Measurements from ENCODE around the gene RPTOR.

RPTOR gene

GRCh38 chr17:80936723-80937122 lies 392.1 kb downstream of the RPTOR start:
- TF ChIP-seq CTCF (IDR thresholded peaks at IDR 0.05; ENCODE audit: borderline replicate concordance, control extremely low read depth, extremely low read depth, insufficient read depth, missing control alignments), result no peak
- DNase-seq (ENCODE audit: low spot score), result no peak
- in situ Hi-C loops (cut with MboI; ENCODE audit: low sequenced_read_pairs, unreplicated experiment), result no loop called here

- DNase-seq (ENCODE audit: low spot score), result no peak
- in situ Hi-C loops (cut with MboI; ENCODE audit: low sequenced_read_pairs, unreplicated experiment), result no loop called here
- TF ChIP-seq CTCF (IDR thresholded peaks at IDR 0.05; ENCODE audit: borderline replicate concordance, control extremely low read depth, extremely low read depth, insufficient read depth, missing control alignments), result no peak
Observed at GRCh38 chr17:80937462-80938381, 393.1 kb downstream of the RPTOR start.

- in situ Hi-C loops (cut with MboI; ENCODE audit: low sequenced_read_pairs, unreplicated experiment), result no loop called here
- DNase-seq (ENCODE audit: low spot score), result no peak
- TF ChIP-seq CTCF (IDR thresholded peaks at IDR 0.05; ENCODE audit: borderline replicate concordance, control extremely low read depth, extremely low read depth, insufficient read depth, missing control alignments), result no peak
Observed at GRCh38 chr17:80938556-80938955, 393.9 kb downstream of the RPTOR start.

GRCh38 chr17:80939151-80940145 lies 394.8 kb downstream of the RPTOR start:
- no peak for TF ChIP-seq CTCF (IDR thresholded peaks at IDR 0.05; ENCODE audit: borderline replicate concordance, control extremely low read depth, extremely low read depth, insufficient read depth, missing control alignments)
- DNase-seq (ENCODE audit: low spot score), result no peak
- in situ Hi-C loops (cut with MboI; ENCODE audit: low sequenced_read_pairs, unreplicated experiment), result no loop called here

GRCh38 chr17:80940171-80941123 lies 395.8 kb downstream of the RPTOR start:
- DNase-seq (ENCODE audit: low spot score), result no peak
- TF ChIP-seq CTCF (IDR thresholded peaks at IDR 0.05; ENCODE audit: borderline replicate concordance, control extremely low read depth, extremely low read depth, insufficient read depth, missing control alignments), result no peak

More at GRCh38 chr17:80940171-80941123, 395.8 kb downstream of the RPTOR start:
- in situ Hi-C loops (cut with MboI; ENCODE audit: low sequenced_read_pairs, unreplicated experiment), result no loop called here

Data from GM13976 (cell line).